Hematopoietic multipotent progenitor cell treated with erythropoietin and hydrocortisone succinate and interleukin-3 and kit ligand, for 17 days (in vitro differentiated cells): ENCODE data around the gene ANXA6.
A peak's percentile ranks its signal among the peaks of the same experiment; 100 is the strongest.

Experiments used
- DNase-seq: peaks from one replicate; pipeline ENCODE4 v3.0.0-alpha.2; 2015; ENCODE audit warnings: low spot score

Gene ANXA6

DNA sequence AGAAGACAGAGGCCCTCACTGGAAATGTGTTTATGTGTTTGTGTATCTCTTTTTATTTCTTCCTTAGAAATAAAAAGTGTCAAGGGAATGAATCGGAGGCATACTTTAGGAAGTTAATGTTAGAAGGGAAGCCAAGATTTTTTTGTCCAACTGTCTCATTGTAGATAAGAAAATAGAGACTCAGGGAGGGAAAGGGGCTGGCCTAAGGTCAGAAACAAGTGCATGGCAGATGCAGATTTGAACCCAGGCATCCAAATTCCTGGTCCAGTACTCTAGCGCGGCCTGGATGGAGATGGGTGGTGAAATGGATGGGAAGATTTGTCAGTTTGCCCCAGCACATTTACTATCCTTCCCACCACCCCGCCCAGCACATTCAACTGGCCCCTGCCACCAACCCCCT lies 56.9 kb downstream of the ANXA6 start:
- DNase-seq = no peak

DNA sequence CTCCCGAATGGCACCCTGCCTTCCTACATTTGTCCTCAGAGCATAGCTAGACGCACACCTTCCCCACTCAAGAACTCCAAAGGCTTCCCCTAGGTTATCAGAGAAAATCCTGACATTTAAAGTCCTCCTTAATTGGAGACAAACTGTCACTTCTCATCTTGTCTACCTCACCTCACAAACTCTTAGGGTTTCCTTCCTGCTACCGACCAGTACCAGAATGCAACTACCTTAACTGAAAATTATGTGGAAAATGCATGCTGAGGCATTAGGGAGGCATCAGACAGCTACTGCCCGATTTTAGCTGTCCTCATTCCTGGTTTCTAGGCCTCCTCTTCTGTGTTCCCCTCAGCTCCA lies 58.8 kb downstream of the ANXA6 start:
- DNase-seq = no peak

GRCh38 chr5:151097820-151098767 lies 59.5 kb downstream of the ANXA6 start:
- no peak for DNase-seq

DNA sequence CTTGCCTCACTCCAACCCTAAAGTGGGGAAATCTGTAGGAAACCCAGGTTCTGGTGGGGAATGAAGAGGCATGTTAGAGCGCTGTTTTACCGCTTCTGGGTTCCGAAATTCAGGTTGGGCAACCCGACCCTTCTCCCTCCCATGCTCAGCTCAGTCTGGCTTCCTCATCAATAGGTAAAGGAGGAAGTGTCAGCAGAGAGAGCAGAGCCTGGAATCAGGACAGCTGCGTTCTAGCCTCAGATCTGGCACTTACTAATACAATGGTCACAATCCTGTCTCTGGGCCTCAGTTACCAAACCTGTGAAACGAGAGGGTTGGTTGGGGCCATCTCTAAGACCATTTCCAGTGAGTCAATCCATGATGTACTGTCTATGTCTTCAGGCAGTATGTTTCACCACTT lies 60.5 kb downstream of the ANXA6 start:
- DNase-seq = no peak

DNA sequence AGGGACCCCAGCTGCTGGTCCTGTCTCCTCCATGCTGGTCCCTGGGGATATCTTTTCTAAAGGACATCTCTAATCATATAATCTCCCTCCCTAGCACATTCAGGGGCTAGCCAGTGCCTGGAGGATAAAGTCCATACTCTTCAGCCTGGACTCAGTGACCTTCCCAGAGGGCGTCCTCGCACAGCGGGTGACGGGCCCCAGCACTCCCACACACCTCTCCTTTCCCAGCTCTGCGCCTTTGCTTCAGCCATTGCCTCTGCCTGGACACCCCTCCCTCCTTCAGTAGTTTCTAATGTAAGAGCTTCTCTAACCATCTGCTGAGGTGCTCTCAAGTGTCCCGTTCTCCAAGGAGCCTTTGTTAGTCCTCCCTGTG lies 61.6 kb downstream of the ANXA6 start:
- DNase-seq = no peak

DNA sequence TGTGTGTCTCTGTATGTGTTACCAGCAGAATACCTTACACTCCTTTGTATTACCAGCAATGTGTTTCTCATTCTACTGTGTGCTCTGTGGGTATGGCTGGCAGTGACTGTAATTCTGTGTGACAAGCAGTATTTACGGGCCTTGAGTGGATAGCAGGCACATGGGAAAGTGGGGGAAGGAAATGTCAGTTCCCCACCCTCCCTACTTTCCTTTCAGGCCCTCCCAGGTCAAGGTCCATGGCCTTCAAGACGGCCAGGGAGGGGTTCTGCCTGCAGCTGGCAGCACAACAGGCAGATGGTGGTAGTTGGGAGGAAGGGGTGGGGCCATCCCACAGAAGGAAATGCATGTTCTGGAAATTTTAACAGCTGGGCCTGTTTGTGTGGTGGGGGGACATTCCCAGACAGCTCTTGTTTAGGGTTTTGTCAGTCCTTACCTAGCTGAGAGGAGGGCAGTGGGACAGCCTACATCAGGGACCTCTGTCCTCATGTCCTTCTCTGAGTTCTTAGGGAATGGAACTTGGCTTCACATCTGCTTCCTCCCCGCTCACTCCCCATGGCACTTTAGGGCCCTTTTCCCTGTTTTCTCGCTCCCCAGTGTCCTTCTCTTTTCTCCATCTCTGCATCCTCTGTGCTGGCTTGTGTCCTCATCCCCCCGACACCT lies 62.1 kb downstream of the ANXA6 start:
- DNase-seq = no peak

- no peak for DNase-seq
These were observed 62.7 kb downstream of the ANXA6 start for GRCh38 chr5:151094852-151095245.

- DNase-seq = no peak
These were observed 63.3 kb downstream of the ANXA6 start for GRCh38 chr5:151094030-151094851.

GRCh38 chr5:151093476-151093889 lies 64.1 kb downstream of the ANXA6 start:
- DNase-seq = no peak

DNA sequence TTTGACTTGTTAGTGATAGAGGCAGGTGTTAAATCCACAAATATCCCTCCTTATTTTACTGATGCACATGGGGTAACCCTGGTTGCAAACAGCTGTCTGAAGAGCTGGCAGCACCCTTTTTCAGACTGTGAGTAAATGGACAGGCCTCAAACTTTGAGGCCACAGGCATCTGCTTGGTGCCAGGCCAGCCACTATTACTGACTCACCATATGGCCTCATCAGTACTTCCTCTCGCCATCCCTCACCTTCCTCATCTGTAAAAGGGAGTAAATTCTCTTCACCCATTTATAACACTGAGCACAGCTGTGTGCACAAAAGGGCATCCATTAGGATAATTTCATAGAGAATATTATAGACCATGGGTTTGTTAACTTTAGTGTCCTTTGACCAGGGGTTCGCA lies 64.8 kb downstream of the ANXA6 start:
- DNase-seq = no peak

DNA sequence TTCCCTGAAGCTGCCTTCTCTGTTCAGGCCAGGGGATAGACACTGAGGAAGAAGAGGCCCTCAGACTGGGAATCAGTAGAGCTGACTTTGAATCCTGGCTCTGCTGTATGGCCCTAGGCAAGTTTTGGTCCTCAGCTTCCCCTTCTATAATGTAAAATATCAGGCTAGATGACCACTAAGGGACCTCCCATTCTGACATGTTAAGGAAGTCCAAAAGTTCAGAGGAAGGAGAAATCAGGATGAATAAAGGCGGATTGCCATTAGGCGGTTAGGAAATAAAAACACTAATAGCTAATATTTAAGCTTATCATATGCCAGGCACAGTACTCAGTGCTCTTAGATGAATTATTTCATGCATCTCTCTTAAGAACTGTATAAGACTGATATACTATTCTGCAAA lies 67.9 kb downstream of the ANXA6 start:
- no peak for DNase-seq

- no peak for DNase-seq
These were observed 68.6 kb downstream of the ANXA6 start for GRCh38 chr5:151088986-151089385.

- DNase-seq = no peak
These were observed 70.1 kb downstream of the ANXA6 start for GRCh38 chr5:151087486-151087885.

- no peak for DNase-seq
These were observed 70.6 kb downstream of the ANXA6 start for GRCh38 chr5:151086905-151087360.

GRCh38 chr5:151086192-151086869 lies 71.2 kb downstream of the ANXA6 start:
- no peak for DNase-seq

DNA sequence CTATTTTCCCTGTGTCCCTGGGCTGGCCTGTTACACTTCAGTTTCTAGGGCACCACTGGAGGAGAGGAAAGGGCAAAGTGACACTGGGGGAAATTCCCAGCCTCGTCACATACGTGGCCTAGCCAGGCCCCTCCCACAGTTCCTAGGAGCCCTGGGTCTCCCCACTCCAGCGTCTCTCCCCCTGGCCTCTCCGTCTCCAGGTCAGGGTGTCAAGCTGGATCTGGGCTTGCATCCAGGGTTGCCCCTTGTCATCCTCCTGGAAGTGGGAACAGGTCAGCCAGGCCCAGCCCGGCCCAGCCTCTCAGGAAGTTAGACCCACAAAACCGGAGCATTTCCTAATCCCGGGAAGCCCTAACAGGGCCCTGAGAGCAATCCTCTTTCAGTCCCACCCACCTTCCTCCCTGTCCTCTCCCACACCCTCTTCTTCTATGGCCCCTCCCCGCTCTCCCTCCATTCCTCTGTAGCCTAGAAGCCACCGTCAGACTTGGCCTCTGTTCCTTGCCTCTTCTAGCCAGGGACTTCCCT lies 72.0 kb downstream of the ANXA6 start:
- DNase-seq = no peak

DNA sequence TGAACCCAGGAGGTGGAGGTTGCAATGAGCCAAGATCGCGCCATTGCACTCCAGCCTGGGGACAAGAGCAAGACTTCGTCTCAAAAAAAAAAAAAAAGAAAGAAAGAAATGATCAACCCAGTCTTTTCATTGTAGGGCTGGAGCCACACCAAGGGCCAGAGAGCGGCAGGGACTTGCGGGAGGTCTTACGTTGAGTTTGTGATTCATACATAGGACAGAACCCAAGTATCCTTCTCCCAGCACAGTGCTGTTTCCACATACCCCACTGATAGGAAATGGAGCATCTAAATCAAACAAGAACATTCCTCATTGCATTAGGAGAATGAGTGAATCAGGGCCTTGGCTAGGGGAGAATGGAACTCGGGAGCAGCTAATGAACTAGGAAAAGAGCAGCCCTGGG lies 73.2 kb downstream of the ANXA6 start:
- DNase-seq = no peak

- no peak for DNase-seq
These were observed 74.4 kb downstream of the ANXA6 start for GRCh38 chr5:151083081-151083676.

GRCh38 chr5:151082282-151082902 lies 75.2 kb downstream of the ANXA6 start:
- DNase-seq = no peak

- peak; percentile 95 for DNase-seq
These were observed 75.9 kb downstream of the ANXA6 start for GRCh38 chr5:151081431-151082281.
